Activated CD8-positive, alpha-beta memory T cell treated with anti-CD3 and anti-CD28 coated beads, Interleukin-2, amount 50 U/mL, for 1 hour (primary cell): Measurements from ENCODE around the gene ZNF511.
"Not testable (repeated sequence)": the region's sequence is repeated elsewhere in the genome, so short reads cannot be mapped to it uniquely, and the experiment has no call there.

Experiments used
- DNase-seq: peaks from one replicate; pipeline ENCODE4 v3.0.0-alpha.2; 2020; ENCODE audit errors: extremely low read depth

ZNF511 gene

GRCh38 chr10:133314911-133315310, 6.2 kb downstream of the ZNF511 start:
- DNase-seq, result no peak

GRCh38 chr10:133315847-133316246, 7.1 kb downstream of the ZNF511 start:
- DNase-seq, result no peak

GRCh38 chr10:133316266-133316665, 7.6 kb downstream of the ZNF511 start:
- DNase-seq, result no peak

- DNase-seq, result no peak
Measured at GRCh38 chr10:133316732-133317131, 8.0 kb downstream of the ZNF511 start.

- no peak for DNase-seq
Measured at GRCh38 chr10:133318494-133319127, 9.9 kb downstream of the ZNF511 start.

- not testable (repeated sequence) for DNase-seq
Measured at GRCh38 chr10:133320852-133321422, 12.2 kb downstream of the ZNF511 start.

GRCh38 chr10:133322064-133322709, 13.5 kb downstream of the ZNF511 start:
- not testable (repeated sequence) for DNase-seq

GRCh38 chr10:133324198-133324792, 15.6 kb downstream of the ZNF511 start:
- DNase-seq, result no peak

- no peak for DNase-seq
Measured at GRCh38 chr10:133324857-133325260, 16.1 kb downstream of the ZNF511 start.

- DNase-seq, result no peak
Measured at GRCh38 chr10:133325440-133326222, 16.9 kb downstream of the ZNF511 start.

GRCh38 chr10:133326223-133326551, 17.5 kb downstream of the ZNF511 start:
- no peak for DNase-seq

GRCh38 chr10:133326745-133327650, 18.3 kb downstream of the ZNF511 start:
- DNase-seq, result no peak

GRCh38 chr10:133327651-133328357, 19.1 kb downstream of the ZNF511 start:
- DNase-seq, result no peak

- no peak for DNase-seq
Measured at GRCh38 chr10:133328358-133329343, 19.9 kb downstream of the ZNF511 start.

- peak; percentile 70 for DNase-seq
Measured at GRCh38 chr10:133329491-133330202, 20.9 kb downstream of the ZNF511 start.

GRCh38 chr10:133332936-133333699, 24.4 kb downstream of the ZNF511 start:
- no peak for DNase-seq

GRCh38 chr10:133334503-133335245, 26.0 kb downstream of the ZNF511 start:
- no peak for DNase-seq
